Stimulated activated naive B cell treated with anti-CD40 and anti-IgM and Interleukin-4, amounts not matched to agents 10 μg/mL and 1 μg/mL and 100 μg/mL, for 72 hours (primary cell): Measurements from ENCODE around the gene HOXB4.
A peak's percentile ranks its signal among the peaks of the same experiment; 100 is the strongest.

Experiments used
- ATAC-seq, 2 donors: fragments of 150-1000 bp; cut with Tn5 transposase; replicated peaks; 2 replicates each; pipeline ENCODE4 v1.10.0; 2021; ENCODE audit warnings: moderate library complexity in 1 of 2
- DNase-seq: peaks from one replicate; pipeline ENCODE4 v3.0.0; 2021
- H3K27ac Mint-ChIP-seq: one replicate; pipeline ENCODE4 v1.8.0; 2022; ENCODE audit warnings: mild to moderate bottlenecking, mixed read lengths
- H3K27me3 Mint-ChIP-seq, 2 donors: one replicate each; pipeline ENCODE4 v1.8.0; 2022; ENCODE audit warnings: mixed read lengths in 2 of 2
- H3K36me3 Mint-ChIP-seq, 2 donors: one replicate each; pipeline ENCODE4 v1.8.0; 2022; ENCODE audit warnings: mixed read lengths in 2 of 2, mild to moderate bottlenecking in 1 of 2
- H3K4me1 Mint-ChIP-seq, 2 donors: one replicate each; pipeline ENCODE4 v1.8.0; 2022; ENCODE audit warnings: mixed read lengths in 2 of 2, mild to moderate bottlenecking in 1 of 2
- H3K4me3 Mint-ChIP-seq, 2 donors: one replicate each; pipeline ENCODE4 v1.8.0; 2022; ENCODE audit warnings: mild to moderate bottlenecking in 2 of 2, mixed read lengths in 2 of 2, moderate library complexity in 1 of 2
- H3K9me3 Mint-ChIP-seq, 2 donors: one replicate each; pipeline ENCODE4 v1.8.0; 2022; ENCODE audit warnings: mixed read lengths in 2 of 2, mild to moderate bottlenecking in 1 of 2

The HOXB4 gene

DNA sequence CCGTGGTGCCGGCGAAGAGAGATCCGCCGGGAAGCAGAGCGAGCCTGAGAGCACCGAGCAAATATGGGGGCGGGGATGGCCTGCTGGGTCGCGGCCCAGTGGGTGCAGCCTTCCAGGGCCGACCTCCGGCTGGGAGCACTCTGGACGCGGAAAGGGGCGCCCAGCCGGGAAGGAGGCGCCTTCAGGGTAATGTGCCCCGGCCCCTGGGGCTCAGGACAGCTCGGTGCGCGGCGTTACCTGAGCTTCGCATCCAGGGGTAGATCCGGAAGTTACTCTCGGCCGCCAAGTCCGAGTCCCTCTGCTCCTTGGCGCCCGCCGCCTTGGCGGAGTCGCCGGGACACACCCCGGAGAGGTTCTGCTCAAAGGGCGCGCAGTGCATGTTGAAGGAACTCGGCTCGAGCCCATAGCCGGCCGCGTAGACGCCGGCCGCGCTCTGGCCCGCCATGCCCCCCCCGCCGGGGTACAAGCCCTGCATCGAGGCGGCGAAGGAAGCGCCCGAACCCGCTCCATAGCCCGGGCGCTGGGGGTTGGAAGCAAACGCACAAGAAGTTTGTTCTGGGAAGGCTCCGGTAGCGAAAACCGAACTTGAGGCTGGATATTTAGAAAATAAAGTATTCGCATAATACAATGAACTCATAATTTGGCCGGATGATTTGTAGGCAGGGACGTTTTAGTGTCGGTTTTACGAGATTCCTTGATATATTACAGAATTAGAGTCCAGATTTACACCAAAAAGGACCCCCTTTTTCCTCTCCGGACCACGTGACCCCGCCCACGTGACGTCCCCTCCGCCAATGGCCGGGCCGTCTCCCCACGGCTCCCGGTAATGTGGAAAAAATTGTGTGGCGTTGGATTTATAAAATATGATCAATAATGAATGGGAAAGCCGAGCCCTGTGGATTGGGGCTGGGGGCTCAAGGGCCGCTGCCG lies 32.4 kb upstream of the HOXB4 start, which contains the start of gene HOXB7:
Gene HOXB7 (minus strand): TSS at position 736 of the 930 bp plus-strand sequence. CDS start 99 bp downstream, at position 637.
- Mint-ChIP-seq H3K4me3 (peak within 1 kb of the TSS; percentile 93 to 97), H3K36me3 (peaks cover 2 to 7% of the 10 kb centered on the region in 2 donors), H3K4me1 (peaks cover 30 to 49% of the 10 kb centered on the region in 2 donors), H3K27ac (peak within 1 kb of the TSS; percentile 90), H3K9me3 (no peaks in the 10 kb centered on the region), H3K27me3 (peaks cover 71 to 94% of the 10 kb centered on the region in 2 donors)
- ATAC-seq (peak; percentile 50 to 51), DNase-seq (peak; percentile 40)

DNA sequence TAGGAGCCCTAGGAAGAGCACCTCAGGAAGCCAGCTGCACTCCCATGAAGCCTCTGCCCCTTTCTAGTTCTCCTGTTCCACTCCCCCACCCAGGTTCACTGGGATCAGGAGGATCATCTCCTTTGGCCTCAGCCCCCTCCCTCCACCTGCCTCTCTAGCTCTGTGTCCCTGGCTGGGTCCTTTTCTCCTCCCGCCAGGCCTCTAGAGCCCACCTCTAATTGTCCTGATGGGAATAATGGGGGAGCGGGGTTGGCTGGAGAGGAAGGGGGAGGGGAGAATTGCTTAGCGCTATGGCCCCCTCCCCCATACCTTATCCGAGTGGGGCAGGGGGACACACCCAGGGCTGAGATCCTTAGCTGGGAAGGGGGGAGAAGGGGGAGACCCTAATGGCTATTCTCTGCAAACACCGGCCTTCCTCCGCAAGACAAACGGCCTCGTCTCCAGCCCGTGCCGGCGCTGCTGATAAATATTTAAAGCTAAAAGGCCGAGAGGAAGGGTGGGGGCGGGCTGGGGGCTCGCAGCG lies 31.7 kb upstream of the HOXB4 start:
- ATAC-seq = no peak
- H3K27me3 Mint-ChIP-seq = peaks cover 68 to 94% of the 10 kb centered on the region in 2 donors
- peak overlapping the region; percentile 93 to 97 for H3K4me3 Mint-ChIP-seq
- peaks cover 2 to 3% of the 10 kb centered on the region in 2 donors for H3K36me3 Mint-ChIP-seq
- H3K9me3 Mint-ChIP-seq = no peaks in the 10 kb centered on the region
- peaks cover 27 to 44% of the 10 kb centered on the region in 2 donors for H3K4me1 Mint-ChIP-seq
- no peak for DNase-seq
- no peak overlapping the region for H3K27ac Mint-ChIP-seq

DNA sequence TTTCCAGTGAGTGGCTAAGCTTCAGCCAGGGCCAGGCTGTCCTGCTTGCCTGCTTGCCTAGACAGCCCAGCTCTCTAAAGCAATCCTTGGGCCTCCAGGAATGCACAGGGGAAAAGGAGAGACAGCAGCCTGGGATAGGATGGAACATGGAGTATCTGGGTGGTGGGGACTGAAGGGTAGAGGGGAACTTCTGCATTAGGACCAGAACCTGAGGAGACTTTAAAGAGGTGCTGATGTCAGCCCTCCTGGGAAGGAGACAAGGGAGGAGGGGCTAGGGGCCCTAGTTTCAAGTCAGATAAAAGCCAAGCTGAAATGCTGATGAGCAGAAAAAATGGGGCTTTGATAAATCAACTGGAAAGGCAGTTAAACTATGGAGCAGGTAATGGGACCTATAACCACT lies 30.9 kb upstream of the HOXB4 start:
- Mint-ChIP-seq H3K36me3 (peaks cover 0 to 2% of the 10 kb centered on the region in 2 donors), H3K27ac (no peak overlapping the region), H3K4me1 (peaks cover 25 to 37% of the 10 kb centered on the region in 2 donors), H3K27me3 (peaks cover 68 to 94% of the 10 kb centered on the region in 2 donors), H3K9me3 (no peaks in the 10 kb centered on the region), H3K4me3 (no peak overlapping the region)
- no peak for DNase-seq
- no peak for ATAC-seq

DNA sequence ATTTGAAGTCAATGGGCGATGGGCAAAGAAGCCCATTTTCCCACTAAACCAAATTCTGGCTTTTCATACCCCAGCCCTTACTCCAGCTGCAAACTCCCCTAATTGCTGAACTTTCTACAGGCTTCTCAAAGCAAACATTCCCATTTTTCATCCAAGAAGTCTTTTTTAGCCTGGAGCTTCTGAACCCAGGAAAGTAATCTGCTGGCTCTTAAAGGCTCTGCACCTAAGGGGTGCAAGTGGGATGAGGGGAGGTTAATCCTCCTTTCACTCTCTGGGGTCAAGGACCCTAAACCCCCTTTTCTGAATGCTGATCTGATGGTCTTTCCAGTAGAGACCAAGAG lies 30.3 kb upstream of the HOXB4 start:
- DNase-seq (no peak), ATAC-seq (no peak)
- no peak overlapping the region for H3K4me3 Mint-ChIP-seq
- no peak overlapping the region for H3K27ac Mint-ChIP-seq
- peaks cover 68 to 94% of the 10 kb centered on the region in 2 donors for H3K27me3 Mint-ChIP-seq
- no peaks in the 10 kb centered on the region for H3K9me3 Mint-ChIP-seq
- H3K4me1 Mint-ChIP-seq = peaks cover 21 to 31% of the 10 kb centered on the region in 2 donors
- H3K36me3 Mint-ChIP-seq = peaks cover 0 to 2% of the 10 kb centered on the region in 2 donors

- H3K4me3 Mint-ChIP-seq = no peak overlapping the region
- peaks cover 0 to 2% of the 10 kb centered on the region in 2 donors for H3K36me3 Mint-ChIP-seq
- H3K27me3 Mint-ChIP-seq = peaks cover 64 to 95% of the 10 kb centered on the region in 2 donors
- ATAC-seq (no peak), DNase-seq (no peak)
- peaks cover 15 to 26% of the 10 kb centered on the region in 2 donors for H3K4me1 Mint-ChIP-seq
- H3K9me3 Mint-ChIP-seq = no peaks in the 10 kb centered on the region
- no peak overlapping the region for H3K27ac Mint-ChIP-seq
Measured at GRCh38 chr17:48606892-48607614, 28.9 kb upstream of the HOXB4 start.

GRCh38 chr17:48605991-48606891 lies 28.1 kb upstream of the HOXB4 start:
- no peak overlapping the region for H3K4me3 Mint-ChIP-seq
- DNase-seq (no peak), ATAC-seq (no peak)
- no peaks in the 10 kb centered on the region for H3K9me3 Mint-ChIP-seq
- no peak overlapping the region for H3K27ac Mint-ChIP-seq
- H3K27me3 Mint-ChIP-seq = peaks cover 64 to 95% of the 10 kb centered on the region in 2 donors
- H3K36me3 Mint-ChIP-seq = peaks cover 0 to 2% of the 10 kb centered on the region in 2 donors
- H3K4me1 Mint-ChIP-seq = peaks cover 10 to 18% of the 10 kb centered on the region in 2 donors

- H3K9me3 Mint-ChIP-seq = no peaks in the 10 kb centered on the region
- H3K27me3 Mint-ChIP-seq = peaks cover 67 to 95% of the 10 kb centered on the region in 2 donors
- no peak overlapping the region for H3K4me3 Mint-ChIP-seq
- DNase-seq (no peak), ATAC-seq (no peak)
- H3K4me1 Mint-ChIP-seq = peaks cover 7 to 10% of the 10 kb centered on the region in 2 donors
- no peaks in the 10 kb centered on the region for H3K36me3 Mint-ChIP-seq
- H3K27ac Mint-ChIP-seq = no peak overlapping the region
Measured at GRCh38 chr17:48605409-48605919, 27.3 kb upstream of the HOXB4 start.

DNA sequence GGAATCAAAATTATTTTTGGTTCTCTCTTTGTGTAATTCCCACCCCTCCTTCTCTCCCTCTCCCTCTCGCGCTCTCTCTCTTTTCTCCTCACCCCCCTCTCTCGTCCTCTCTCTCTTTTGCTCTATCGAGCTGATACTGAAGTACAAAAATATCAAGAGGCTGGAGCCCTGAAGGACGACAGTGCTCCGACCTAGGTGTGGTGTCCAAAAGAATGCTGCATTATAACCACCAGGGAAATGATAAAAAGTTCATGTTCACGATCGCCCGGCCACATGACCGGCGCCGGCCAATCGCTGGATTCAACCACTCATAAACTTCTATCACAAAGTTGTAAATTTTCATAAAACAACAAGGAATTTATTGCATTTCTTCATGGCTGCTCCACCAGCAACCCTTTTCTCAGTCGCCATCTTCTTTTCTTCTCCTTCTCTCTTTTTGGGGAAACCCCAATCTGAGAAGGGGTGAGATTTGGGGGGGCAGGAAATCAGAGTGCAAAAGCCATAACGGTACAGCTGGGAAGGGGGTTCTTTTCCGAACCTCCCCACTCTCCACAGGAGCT lies 26.7 kb upstream of the HOXB4 start, which contains the start of gene HOXB6:
Gene HOXB6 (minus strand): TSS at position 217 of the 560 bp plus-strand sequence. CDS start 6,836 bp downstream, outside the sequence.
- Mint-ChIP-seq H3K9me3 (no peaks in the 10 kb centered on the region), H3K4me3 (no peak within 1 kb of the TSS)
- DNase-seq = no peak

GRCh38 chr17:48603959-48604769 lies 26.0 kb upstream of the HOXB4 start:
- DNase-seq = no peak
- H3K4me1 Mint-ChIP-seq = peaks cover 7 to 9% of the 10 kb centered on the region in 2 donors
- peaks cover 79 to 95% of the 10 kb centered on the region in 2 donors for H3K27me3 Mint-ChIP-seq
- no peak overlapping the region for H3K4me3 Mint-ChIP-seq
- H3K27ac Mint-ChIP-seq = no peak overlapping the region
- ATAC-seq = no peak
- no peaks in the 10 kb centered on the region for H3K36me3 Mint-ChIP-seq
- H3K9me3 Mint-ChIP-seq = no peaks in the 10 kb centered on the region

More for the DNA sequence above, 26.7 kb upstream of the HOXB4 start, which contains the start of gene HOXB6:
- Mint-ChIP-seq H3K27ac (no peak within 1 kb of the TSS), H3K27me3 (peaks cover 73 to 95% of the 10 kb centered on the region in 2 donors), H3K4me1 (peaks cover 7 to 9% of the 10 kb centered on the region in 2 donors), H3K36me3 (no peaks in the 10 kb centered on the region)
- no peak for ATAC-seq

DNA sequence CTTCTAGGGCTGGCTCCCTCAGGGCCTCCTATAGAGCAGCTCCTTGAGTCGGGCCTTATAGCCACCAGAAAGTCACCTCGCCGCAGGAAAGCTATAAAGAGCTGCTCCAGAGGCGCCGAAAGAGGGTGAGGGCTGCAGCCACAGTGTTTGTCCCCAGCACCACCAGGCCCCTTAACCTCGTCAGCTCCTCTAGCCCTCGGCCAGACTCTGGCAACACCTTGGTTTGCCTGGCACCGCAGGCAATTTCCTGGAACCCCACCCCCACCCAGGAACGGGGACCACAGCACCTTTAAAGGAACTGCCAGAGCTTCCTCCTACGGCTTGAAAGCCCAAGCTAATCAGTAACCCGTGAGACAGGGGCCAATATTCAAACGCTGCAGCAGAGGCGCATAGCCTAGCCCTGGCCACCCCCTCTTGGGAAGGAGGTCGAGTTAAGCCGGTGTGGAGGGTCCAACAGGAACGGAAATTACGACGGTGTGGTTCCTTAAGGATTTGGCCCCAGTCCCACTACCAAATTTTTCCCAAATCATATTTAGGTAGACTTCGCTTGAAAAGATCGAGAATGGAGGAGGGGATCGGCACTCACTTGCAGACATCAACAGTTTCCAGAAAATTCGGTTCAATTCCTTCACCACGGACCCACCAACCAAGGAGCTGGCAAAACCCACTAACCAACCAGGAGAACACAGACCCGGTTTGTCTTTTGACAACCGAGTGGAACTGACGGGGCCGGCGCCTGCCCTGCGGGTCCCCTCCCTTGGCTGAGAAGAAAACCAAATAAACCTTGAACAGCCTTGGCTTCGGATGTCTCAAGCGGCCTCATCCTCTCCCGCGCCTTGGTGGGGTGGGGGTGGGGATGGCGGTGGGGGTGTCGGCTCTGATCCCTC lies 23.6 kb upstream of the HOXB4 start:
- H3K4me3 Mint-ChIP-seq = no peak overlapping the region
- peaks cover 18 to 31% of the 10 kb centered on the region in 2 donors for H3K4me1 Mint-ChIP-seq
- DNase-seq = no peak
- no peak overlapping the region for H3K27ac Mint-ChIP-seq
- no peak for ATAC-seq
- H3K9me3 Mint-ChIP-seq = no peaks in the 10 kb centered on the region
- peaks cover 85 to 97% of the 10 kb centered on the region in 2 donors for H3K27me3 Mint-ChIP-seq
- no peaks in the 10 kb centered on the region for H3K36me3 Mint-ChIP-seq

DNA sequence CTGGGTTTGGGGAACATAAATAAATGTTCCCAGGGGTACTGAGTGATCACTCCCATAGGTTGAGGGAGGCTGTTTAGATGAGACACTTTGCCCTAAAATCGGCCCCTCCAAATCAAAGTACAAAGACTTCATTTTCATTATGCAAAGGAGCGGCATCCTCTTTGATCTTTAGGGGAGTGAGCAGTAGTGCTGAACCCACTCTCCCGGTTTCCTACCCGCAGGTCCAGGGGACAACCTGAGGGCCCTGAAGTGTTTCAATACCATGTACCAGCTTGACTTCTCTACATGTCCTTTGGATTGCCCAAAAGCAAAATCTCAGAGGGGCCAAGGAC lies 23.0 kb upstream of the HOXB4 start:
- Mint-ChIP-seq H3K27me3 (peaks cover 86 to 97% of the 10 kb centered on the region in 2 donors), H3K36me3 (peaks cover 2 to 4% of the 10 kb centered on the region in 2 donors), H3K9me3 (no peaks in the 10 kb centered on the region), H3K27ac (no peak overlapping the region), H3K4me1 (peaks cover 24 to 37% of the 10 kb centered on the region in 2 donors), H3K4me3 (no peak overlapping the region)
- ATAC-seq (no peak), DNase-seq (no peak)
